ENCODE results near the gene RPRD1B. TPM values are rescaled to one million over a fixed set of nuclear protein-coding genes. Genes with fewer than 3 reads are reported as not detected.

RPRD1B gene
- polyA plus RNA-seq (2013, experiment 1 of 2; ENCODE audit: insufficient read length): 15.7 TPM
- polyA plus RNA-seq (2013, experiment 2 of 2; ENCODE audit: insufficient read length): 14.9 TPM

- DNase-seq: peak; percentile 90
Observed at GRCh38 chr20:38033330-38034107, at the start of gene RPRD1B, which contains the start of gene TTI1. RPRD1B (plus strand) TSS chr20:38033746; CDS start chr20:38033948, 202 bp downstream. TTI1 (minus strand) TSS chr20:38033456; CDS start chr20:38013816, 19,640 bp downstream.

GRCh38 chr20:37984018-37984785 is 49.3 kb upstream of the RPRD1B start:
- no peak for DNase-seq

GRCh38 chr20:37986044-37986858 is 47.3 kb upstream of the RPRD1B start:
- DNase-seq: no peak

GRCh38 chr20:37986873-37987601 is 46.5 kb upstream of the RPRD1B start:
- DNase-seq: peak; percentile 15

- no peak for DNase-seq
Observed at GRCh38 chr20:37987602-37988290, 45.8 kb upstream of the RPRD1B start.

GRCh38 chr20:37988306-37988954 is 45.1 kb upstream of the RPRD1B start:
- DNase-seq: no peak

GRCh38 chr20:37989601-37990295 is 43.8 kb upstream of the RPRD1B start:
- DNase-seq: no peak

- peak; percentile 48 for DNase-seq
Observed at GRCh38 chr20:37990571-37991151, 42.9 kb upstream of the RPRD1B start.

GRCh38 chr20:37991157-37991866 is 42.2 kb upstream of the RPRD1B start:
- DNase-seq: no peak

GRCh38 chr20:37991908-37992307 is 41.6 kb upstream of the RPRD1B start:
- DNase-seq: no peak

- DNase-seq: peak; percentile 85
Observed at GRCh38 chr20:37992802-37993409, 40.6 kb upstream of the RPRD1B start.

- peak; percentile 26 for DNase-seq
Observed at GRCh38 chr20:37994512-37994911, 39.0 kb upstream of the RPRD1B start.

GRCh38 chr20:37995856-37996605 is 37.5 kb upstream of the RPRD1B start:
- DNase-seq: no peak

- no peak for DNase-seq
Observed at GRCh38 chr20:37997516-37997915, 36.0 kb upstream of the RPRD1B start.

- no peak for DNase-seq
Observed at GRCh38 chr20:37999526-38000263, 33.9 kb upstream of the RPRD1B start.

- DNase-seq: no peak
Observed at GRCh38 chr20:38000293-38000692, 33.3 kb upstream of the RPRD1B start.

Data from fibroblast of skin of abdomen (primary cell).